ENCODE results near the gene COL7A1.

The COL7A1 gene

GRCh38 chr3:48592519-48593087 lies 2.5 kb downstream of the COL7A1 start:
- TF ChIP-seq FOXM1 (IDR thresholded peaks at IDR 0.05; ENCODE audit: borderline replicate concordance) (no peak), ARNT (IDR thresholded peaks at IDR 0.05) (no peak), PKNOX1 (IDR thresholded peaks at IDR 0.05) (no peak), ELF4 (IDR thresholded peaks at IDR 0.05) (no peak), SUZ12 (IDR thresholded peaks at IDR 0.05) (no peak), FOXA1 (IDR thresholded peaks at IDR 0.05) (no peak), HDGF (IDR thresholded peaks at IDR 0.05; ENCODE audit: borderline replicate concordance) (no peak), TARDBP (IDR thresholded peaks at IDR 0.05) (no peak), SP1 (IDR thresholded peaks at IDR 0.05) (no peak), BHLHE40 (IDR thresholded peaks at IDR 0.05; ENCODE audit: borderline replicate concordance) (no peak), LEF1 (IDR thresholded peaks at IDR 0.05; ENCODE audit: borderline replicate concordance) (no peak), CTBP1 (IDR thresholded peaks at IDR 0.05; ENCODE audit: borderline replicate concordance) (no peak), FOXK2 (IDR thresholded peaks at IDR 0.05) (no peak), L3MBTL2 (conservative IDR thresholded peaks at IDR 0.05) (no peak), ZNF384 (IDR thresholded peaks at IDR 0.05) (no peak), NFRKB (IDR thresholded peaks at IDR 0.05) (no peak)
- ChIA-PET CTCF (no interaction called here), POLR2A (no interaction called here)
- DNase-seq (ENCODE audit: extremely low spot score) = no peak

DNA sequence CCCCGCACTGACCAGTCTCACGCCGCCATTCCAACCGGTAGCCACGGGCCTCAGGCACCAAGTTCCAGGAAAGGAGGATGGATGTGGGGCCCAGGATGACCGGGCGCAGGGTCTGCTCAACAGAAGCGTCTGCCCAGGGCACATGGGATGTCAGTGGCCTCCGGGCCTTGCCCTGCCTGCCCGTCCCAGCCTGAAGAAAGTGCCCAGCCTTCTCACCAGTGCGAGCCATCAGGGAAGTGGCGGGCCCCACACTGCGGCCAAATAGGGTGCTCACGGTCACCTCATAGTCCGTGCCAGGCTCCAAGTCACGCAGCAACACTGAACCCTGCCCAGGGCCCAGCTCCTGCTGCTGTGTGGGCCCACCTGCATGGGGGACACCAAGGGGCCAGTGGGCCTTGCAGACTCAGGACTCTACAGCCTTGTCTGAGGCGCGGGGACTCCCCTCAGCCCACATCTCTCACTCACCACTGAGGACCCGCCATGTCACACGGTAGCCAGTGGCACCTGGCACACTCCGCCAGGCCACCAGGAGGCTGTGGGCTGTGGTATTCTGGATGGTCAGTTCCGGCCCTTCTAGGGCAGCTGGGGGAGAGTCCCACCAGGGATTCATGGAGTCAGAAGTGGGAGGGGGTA lies 3.1 kb downstream of the COL7A1 start:
- TF ChIP-seq ELF4 (IDR thresholded peaks at IDR 0.05) (no peak), BHLHE40 (IDR thresholded peaks at IDR 0.05; ENCODE audit: borderline replicate concordance) (no peak), FOXM1 (IDR thresholded peaks at IDR 0.05; ENCODE audit: borderline replicate concordance) (no peak), SUZ12 (IDR thresholded peaks at IDR 0.05) (no peak), FOXA1 (IDR thresholded peaks at IDR 0.05) (no peak), CTBP1 (IDR thresholded peaks at IDR 0.05; ENCODE audit: borderline replicate concordance) (no peak), ARNT (IDR thresholded peaks at IDR 0.05) (no peak), L3MBTL2 (conservative IDR thresholded peaks at IDR 0.05) (no peak), FOXK2 (IDR thresholded peaks at IDR 0.05) (no peak), PKNOX1 (IDR thresholded peaks at IDR 0.05) (no peak)
- ChIA-PET POLR2A (no interaction called here), CTCF (no interaction called here)
- DNase-seq (ENCODE audit: extremely low spot score) = no peak

DNA sequence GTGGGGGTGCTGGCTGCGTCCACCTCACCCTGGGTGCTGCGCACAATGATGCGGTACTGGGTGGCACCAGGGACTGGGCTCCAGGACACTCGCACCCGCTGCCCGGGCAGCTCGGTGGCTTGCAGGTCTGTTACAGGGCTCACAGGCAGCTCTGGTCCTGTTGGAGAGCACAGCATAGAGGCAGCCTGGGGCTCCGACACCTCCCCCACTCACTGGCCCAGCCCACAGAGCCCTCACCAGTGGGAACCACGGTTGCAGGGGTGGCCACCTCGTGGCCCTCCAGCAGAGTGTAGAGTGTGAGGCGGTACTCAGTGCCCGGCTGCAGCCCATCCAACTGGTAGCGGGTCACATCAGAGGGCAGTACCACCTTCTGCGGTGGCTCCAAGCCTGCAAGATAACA lies 3.7 kb downstream of the COL7A1 start:
- DNase-seq (ENCODE audit: extremely low spot score) = no peak
- POLR2A ChIA-PET = no interaction called here
- TF ChIP-seq HDGF (IDR thresholded peaks at IDR 0.05; ENCODE audit: borderline replicate concordance) (no peak), SP1 (IDR thresholded peaks at IDR 0.05) (no peak), FOXA1 (IDR thresholded peaks at IDR 0.05) (no peak), FOXK2 (IDR thresholded peaks at IDR 0.05) (no peak), SUZ12 (IDR thresholded peaks at IDR 0.05) (no peak), L3MBTL2 (conservative IDR thresholded peaks at IDR 0.05) (no peak), LEF1 (IDR thresholded peaks at IDR 0.05; ENCODE audit: borderline replicate concordance) (no peak), ARNT (IDR thresholded peaks at IDR 0.05) (no peak), ZNF384 (IDR thresholded peaks at IDR 0.05) (no peak), CTBP1 (IDR thresholded peaks at IDR 0.05; ENCODE audit: borderline replicate concordance) (no peak), FOXM1 (IDR thresholded peaks at IDR 0.05; ENCODE audit: borderline replicate concordance) (no peak), ELF4 (IDR thresholded peaks at IDR 0.05) (no peak)
- CTCF ChIA-PET = no interaction called here

DNA sequence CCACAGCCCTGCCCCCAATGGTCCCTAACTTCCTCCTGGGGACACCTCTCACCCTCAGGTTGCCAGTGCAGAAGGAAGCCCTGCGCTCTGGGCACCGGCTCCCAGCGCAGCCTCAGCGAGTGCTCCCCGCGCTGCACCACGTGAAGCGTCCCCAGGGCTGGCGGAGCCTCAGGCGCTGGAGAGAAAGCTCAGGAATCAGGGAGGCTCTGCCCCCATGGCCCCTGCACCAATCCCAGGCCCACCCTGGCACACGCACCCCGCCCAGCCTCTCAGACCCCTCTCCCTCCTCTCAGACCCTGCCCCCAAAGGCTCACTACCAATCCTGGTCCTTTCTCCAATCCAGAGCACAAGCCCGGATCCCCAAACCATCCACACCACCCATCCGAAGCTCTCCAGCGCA lies 6.9 kb downstream of the COL7A1 start:
- TF ChIP-seq ZNF384 (IDR thresholded peaks at IDR 0.05) (no peak), L3MBTL2 (conservative IDR thresholded peaks at IDR 0.05) (no peak), CTBP1 (IDR thresholded peaks at IDR 0.05; ENCODE audit: borderline replicate concordance) (no peak), TARDBP (IDR thresholded peaks at IDR 0.05) (no peak), FOXM1 (IDR thresholded peaks at IDR 0.05; ENCODE audit: borderline replicate concordance) (no peak)
- CTCF ChIA-PET = no interaction called here
- POLR2A ChIA-PET = interaction anchor here (1.1 kb wide), 1 partner anchor 22 kb away, joined by 3 read pairs; the partner anchor contains the start of gene UQCRC1
- no peak for DNase-seq (ENCODE audit: extremely low spot score)

DNA sequence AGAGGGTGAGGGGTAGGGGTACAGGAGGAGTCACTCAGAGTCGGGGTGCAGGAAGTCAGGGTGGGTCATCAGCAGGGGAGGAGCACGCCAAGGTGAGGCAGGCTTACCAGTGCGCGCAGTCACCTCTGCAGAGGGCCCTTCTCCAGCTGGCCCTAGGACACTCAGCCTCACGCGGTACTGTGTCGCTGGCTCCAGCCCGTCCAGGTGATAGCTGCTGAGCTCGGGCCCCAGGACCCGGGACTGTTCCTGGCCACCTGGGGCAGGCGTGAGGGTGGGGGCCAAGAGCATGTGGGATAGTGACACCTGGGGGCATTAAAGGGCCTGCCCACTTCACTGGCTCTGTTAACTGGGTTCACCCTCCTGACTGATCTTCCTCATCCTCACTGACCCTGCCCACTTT lies 7.4 kb downstream of the COL7A1 start:
- no peak for DNase-seq (ENCODE audit: extremely low spot score)
- ChIA-PET CTCF (no interaction called here), POLR2A (interaction anchor here (1.1 kb wide), 1 partner anchor 22 kb away, joined by 3 read pairs; the partner anchor contains the start of gene UQCRC1)
- TF ChIP-seq FOXK2 (IDR thresholded peaks at IDR 0.05) (no peak), ELF4 (IDR thresholded peaks at IDR 0.05) (no peak), ZNF384 (IDR thresholded peaks at IDR 0.05) (no peak), L3MBTL2 (conservative IDR thresholded peaks at IDR 0.05) (no peak), NFRKB (IDR thresholded peaks at IDR 0.05) (no peak), BHLHE40 (IDR thresholded peaks at IDR 0.05; ENCODE audit: borderline replicate concordance) (no peak), SUZ12 (IDR thresholded peaks at IDR 0.05) (no peak), LEF1 (IDR thresholded peaks at IDR 0.05; ENCODE audit: borderline replicate concordance) (no peak), ARNT (IDR thresholded peaks at IDR 0.05) (no peak), PKNOX1 (IDR thresholded peaks at IDR 0.05) (no peak), TARDBP (IDR thresholded peaks at IDR 0.05) (no peak), CTBP1 (IDR thresholded peaks at IDR 0.05; ENCODE audit: borderline replicate concordance) (no peak), SP1 (IDR thresholded peaks at IDR 0.05) (no peak), FOXA1 (IDR thresholded peaks at IDR 0.05) (no peak), FOXM1 (IDR thresholded peaks at IDR 0.05; ENCODE audit: borderline replicate concordance) (no peak), HDGF (IDR thresholded peaks at IDR 0.05; ENCODE audit: borderline replicate concordance) (no peak)

DNA sequence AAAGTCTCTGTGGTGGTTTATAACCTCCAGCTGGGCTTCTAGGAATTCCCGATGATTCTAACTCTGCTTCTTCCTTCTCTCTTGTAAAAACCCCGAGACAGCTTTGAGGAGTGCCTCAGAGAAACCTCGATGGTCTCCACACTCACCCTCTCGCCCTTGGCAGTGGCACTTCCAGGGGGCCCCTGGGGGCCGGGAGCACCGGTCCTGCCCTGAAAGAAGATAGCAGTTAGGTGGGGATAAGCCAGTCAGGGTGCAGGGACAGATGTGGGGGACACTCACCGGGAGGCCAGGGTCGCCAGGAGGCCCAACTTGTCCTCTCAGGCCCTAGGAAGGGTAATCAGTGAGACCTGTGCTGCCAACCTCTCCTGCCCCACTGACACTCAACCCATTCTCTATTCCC lies 9.7 kb downstream of the COL7A1 start:
- ChIA-PET CTCF (no interaction called here), POLR2A (no interaction called here)
- TF ChIP-seq ELF4 (IDR thresholded peaks at IDR 0.05) = no peak
- TF ChIP-seq SUZ12 (IDR thresholded peaks at IDR 0.05) = no peak
- no peak for TF ChIP-seq HDGF (IDR thresholded peaks at IDR 0.05; ENCODE audit: borderline replicate concordance)
- TF ChIP-seq SP1 (IDR thresholded peaks at IDR 0.05) = no peak
- TF ChIP-seq L3MBTL2 (conservative IDR thresholded peaks at IDR 0.05) = no peak
- no peak for TF ChIP-seq CTBP1 (IDR thresholded peaks at IDR 0.05; ENCODE audit: borderline replicate concordance)
- DNase-seq (ENCODE audit: extremely low spot score) = no peak
